Caco-2 (cell line): Measurements from ENCODE around the gene TAPBP. TPM values are rescaled to one million over a fixed set of nuclear protein-coding genes. Genes with fewer than 3 reads are reported as not detected.

ENCODE experiments used
- BruUV-seq: library from RNA; stranded (reverse); fragments of 400-500 nt; replicated peaks from 2 replicates; lab custom pipeline; 2021; lab: Mats Ljungman, UMichigan
- CTCF ChIA-PET: fragments of 300-600 bp; sonication (Branson Sonifier 250); formaldehyde crosslinking; loops from one replicate; lab custom pipeline; 2022; ENCODE audit warnings: antibody characterized with exemption; lab: Charles Lee
- POLR2A ChIA-PET: fragments of 300-600 bp; sonication (Branson Sonifier 250); formaldehyde crosslinking; loops from one replicate; lab custom pipeline; 2022; ENCODE audit warnings: antibody characterized with exemption; lab: Charles Lee
- DNase-seq, 2 experiments: peaks; one replicate each; pipeline versions ENCODE4 v3.0.0 to v3.0.0-alpha.2; 2020 to 2022
- H3K27me3 ChIP-seq: replicated peaks from 2 replicates; pipeline ENCODE4 v1.6.0; 2011; ENCODE audit warnings: low read length; ENCODE audit not compliant: control insufficient read depth, insufficient read depth
- H3K36me3 ChIP-seq: 2 replicates; pipeline ENCODE4 v1.5.1; 2011; ENCODE audit warnings: low read length; ENCODE audit not compliant: control insufficient read depth, insufficient read depth
- H3K4me1 ChIP-seq: fragments of 250-450 bp; sonication (Bioruptor Pico); 2 replicates; pipeline ENCODE4 v1.5.1; 2020; ENCODE audit warnings: mild to moderate bottlenecking
- H3K4me3 ChIP-seq: 2 replicates; pipeline ENCODE4 v1.5.1; 2011; ENCODE audit warnings: low read depth, mild to moderate bottlenecking, control low read depth, low read length
- H3K9me3 ChIP-seq: fragments of 250-450 bp; sonication (Bioruptor Pico); 2 replicates; pipeline ENCODE4 v1.5.1; 2020; ENCODE audit warnings: mild to moderate bottlenecking, moderate library complexity
- H3K27ac Mint-ChIP-seq: one replicate; pipeline ENCODE4 v1.8.0; 2022; ENCODE audit warnings: mixed read lengths; ENCODE audit not compliant: unreplicated experiment
- H3K27me3 Mint-ChIP-seq: one replicate; pipeline ENCODE4 v1.8.0; 2022; ENCODE audit warnings: mixed read lengths; ENCODE audit not compliant: insufficient read depth, unreplicated experiment
- H3K36me3 Mint-ChIP-seq: one replicate; pipeline ENCODE4 v1.8.0; 2022; ENCODE audit warnings: mild to moderate bottlenecking, mixed read lengths; ENCODE audit not compliant: insufficient read depth, unreplicated experiment
- H3K4me1 Mint-ChIP-seq: one replicate; pipeline ENCODE4 v1.8.0; 2022; ENCODE audit warnings: low read depth, mixed read lengths; ENCODE audit not compliant: unreplicated experiment
- H3K4me3 Mint-ChIP-seq: one replicate; pipeline ENCODE4 v1.8.0; 2022; ENCODE audit warnings: mild to moderate bottlenecking, moderate library complexity, mixed read lengths; ENCODE audit not compliant: unreplicated experiment
- H3K9me3 Mint-ChIP-seq: one replicate; pipeline ENCODE4 v1.8.0; 2022; ENCODE audit warnings: mixed read lengths; ENCODE audit not compliant: unreplicated experiment
- intact Hi-C: fragments of 100-400 bp; cut with micrococcal nuclease; formaldehyde crosslinking; loops from one replicate; pipeline ENCODE4 v1.10.0; 2022; ENCODE audit not compliant: unreplicated experiment
- total RNA-seq: library from RNA; stranded (reverse); gene quantifications from 2 replicates; pipeline ENCODE4 v1.2.3, GENCODE V29; 2022
- TF ChIP-seq, protein P1 (sequence below), 2 experiments: fragments of 200-600 bp in 1 of 2; IDR thresholded peaks; 1 replicate in 1 of 2; 2 replicates in 1 of 2; pipeline versions ENCODE4 v1.5.1 to v1.8.0; 2011 to 2022; ENCODE audit warnings: antibody characterized with exemption in 1 of 2, control low read depth in 1 of 2, inconsistent platforms in 1 of 2, low read depth in 1 of 2, low read length in 1 of 2, mild to moderate bottlenecking in 1 of 2, moderate library complexity in 1 of 2; ENCODE audit not compliant: insufficient read depth in 1 of 2, severe bottlenecking in 1 of 2, unreplicated experiment in 1 of 2

TAPBP gene
- total RNA-seq, 1 experiment from 2014 or later = 36.7 TPM

DNA sequence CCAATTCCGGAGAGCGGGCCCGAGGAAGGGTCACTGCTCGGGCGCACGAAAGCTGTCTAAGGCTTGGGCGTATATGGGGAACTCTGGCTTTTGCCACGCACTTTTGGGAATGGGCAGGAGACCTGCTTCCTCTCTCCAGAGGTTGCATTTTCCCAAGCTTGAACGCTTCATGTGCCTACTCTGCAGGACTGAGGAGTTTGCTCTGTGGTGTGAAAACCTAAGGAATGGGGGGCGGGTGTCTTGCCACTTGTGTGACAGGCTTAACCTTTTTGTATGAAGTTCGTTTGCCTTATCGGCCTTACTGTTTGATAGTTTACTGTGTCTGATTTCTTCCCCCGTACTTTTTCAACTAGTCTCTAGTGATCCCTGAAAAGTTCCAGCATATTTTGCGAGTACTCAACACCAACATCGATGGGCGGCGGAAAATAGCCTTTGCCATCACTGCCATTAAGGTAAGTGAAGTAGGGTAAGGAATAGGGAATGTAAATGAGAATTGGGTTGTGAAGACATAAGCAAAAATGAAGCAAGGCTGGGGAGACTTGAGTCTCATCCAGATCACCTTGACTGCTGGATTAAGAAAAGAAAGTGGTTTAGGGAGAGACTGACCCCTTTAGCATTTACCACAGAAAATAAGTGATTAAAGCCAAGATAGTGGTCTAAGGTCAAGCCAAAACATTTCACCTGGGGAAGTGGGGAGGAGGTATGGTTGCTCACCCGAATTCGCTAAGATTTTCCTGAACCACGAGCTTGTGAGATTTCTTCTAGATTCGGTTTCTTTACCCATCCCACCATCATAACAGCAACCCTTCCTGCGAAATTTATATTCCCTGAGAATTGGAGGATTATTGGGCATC is 41.4 kb downstream of the TAPBP start:
- ChIA-PET POLR2A (interaction anchor here (1.3 to 2.3 kb wide), 6 partner anchors 13 to 301 kb away, joined by 7 to 17 read pairs (median 11); partner anchors contain the start of genes PFDN6, WDR46 and ZBTB22), CTCF (interaction anchor here (0.6 to 1.3 kb wide), 3 partner anchors 45 to 231 kb away, joined by 4 to 21 read pairs (median 4); partner anchors contain the start of genes CUTA and ZBTB22)
- Mint-ChIP-seq H3K27me3 (no peaks in the 10 kb centered on the region), H3K4me3 (peak overlapping the region; percentile 95), H3K9me3 (no peaks in the 10 kb centered on the region), H3K36me3 (peaks cover 63% of the 10 kb centered on the region), H3K27ac (peak overlapping the region; percentile 100), H3K4me1 (peaks cover 24% of the 10 kb centered on the region)
- intact Hi-C loops = no loop called here
- TF ChIP-seq, protein P1, sequence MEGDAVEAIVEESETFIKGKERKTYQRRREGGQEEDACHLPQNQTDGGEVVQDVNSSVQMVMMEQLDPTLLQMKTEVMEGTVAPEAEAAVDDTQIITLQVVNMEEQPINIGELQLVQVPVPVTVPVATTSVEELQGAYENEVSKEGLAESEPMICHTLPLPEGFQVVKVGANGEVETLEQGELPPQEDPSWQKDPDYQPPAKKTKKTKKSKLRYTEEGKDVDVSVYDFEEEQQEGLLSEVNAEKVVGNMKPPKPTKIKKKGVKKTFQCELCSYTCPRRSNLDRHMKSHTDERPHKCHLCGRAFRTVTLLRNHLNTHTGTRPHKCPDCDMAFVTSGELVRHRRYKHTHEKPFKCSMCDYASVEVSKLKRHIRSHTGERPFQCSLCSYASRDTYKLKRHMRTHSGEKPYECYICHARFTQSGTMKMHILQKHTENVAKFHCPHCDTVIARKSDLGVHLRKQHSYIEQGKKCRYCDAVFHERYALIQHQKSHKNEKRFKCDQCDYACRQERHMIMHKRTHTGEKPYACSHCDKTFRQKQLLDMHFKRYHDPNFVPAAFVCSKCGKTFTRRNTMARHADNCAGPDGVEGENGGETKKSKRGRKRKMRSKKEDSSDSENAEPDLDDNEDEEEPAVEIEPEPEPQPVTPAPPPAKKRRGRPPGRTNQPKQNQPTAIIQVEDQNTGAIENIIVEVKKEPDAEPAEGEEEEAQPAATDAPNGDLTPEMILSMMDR (IDR thresholded peaks at IDR 0.05; ENCODE audit: insufficient read depth in 1 of 2, low read depth in 1 of 2, low read length in 1 of 2, severe bottlenecking in 1 of 2, unreplicated experiment in 1 of 2) = no peak
- BruUV-seq = TSS peak; percentile 70
- Histone ChIP-seq H3K9me3 (no peaks in the 10 kb centered on the region), H3K4me3 (peak overlapping the region; percentile 56), H3K27me3 (no peaks in the 10 kb centered on the region), H3K36me3 (peaks cover 9% of the 10 kb centered on the region), H3K4me1 (peaks cover 18% of the 10 kb centered on the region)
- no peak for DNase-seq

DNA sequence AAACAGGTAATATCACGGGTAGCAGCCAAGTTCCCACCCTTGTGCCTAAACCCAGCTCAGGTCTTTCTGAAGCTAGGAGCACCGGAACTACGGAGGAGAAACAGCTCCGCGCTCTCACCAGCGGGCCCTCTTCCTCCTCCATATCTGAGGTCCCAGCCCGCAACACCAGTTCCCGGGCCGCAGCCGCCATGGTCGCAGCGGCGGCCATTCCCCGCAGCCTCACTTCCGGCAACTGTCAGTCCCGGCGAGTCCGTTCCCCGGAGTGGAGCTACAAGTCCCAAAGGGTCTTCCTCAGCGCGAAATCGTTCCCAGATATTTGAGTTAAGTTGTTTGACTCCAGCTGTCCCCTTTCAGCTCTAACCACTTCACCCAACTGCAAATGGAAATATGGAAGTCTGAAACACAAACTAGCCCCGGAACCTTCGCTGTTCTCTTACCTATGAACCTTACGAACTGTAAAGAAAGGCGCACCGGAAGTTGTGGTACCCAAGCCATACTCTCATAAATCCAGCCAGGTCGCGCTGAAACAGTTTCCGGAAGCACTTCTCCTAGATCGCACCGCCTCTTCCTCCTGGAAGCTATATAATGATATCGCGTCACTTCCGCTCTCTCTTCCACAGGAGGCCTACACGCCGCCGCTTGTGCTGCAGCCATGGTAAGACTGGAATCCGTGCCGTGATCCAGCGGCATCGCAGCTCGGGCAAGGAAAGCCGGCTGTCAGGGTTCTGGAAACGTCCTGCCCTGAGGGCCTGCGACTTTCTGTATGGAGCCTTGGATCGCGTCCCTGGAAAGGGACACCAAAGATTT is 42.2 kb downstream of the TAPBP start, which contains the start of the genes RPS18 and VPS52:
RPS18 (plus strand) TSS at position 608 of the 807 bp plus-strand sequence; CDS start at position 653, 45 bp downstream.
VPS52 (minus strand) TSS at position 409 of the 807 bp plus-strand sequence; CDS start at position 208, 201 bp downstream.
- intact Hi-C loops = loop anchor here (1.0 kb wide), 1 partner anchor 22 kb away; no protein-coding TSS in a partner anchor
- Mint-ChIP-seq H3K9me3 (no peaks in the 10 kb centered on the region), H3K36me3 (peaks cover 55% of the 10 kb centered on the region), H3K27ac (peak within 1 kb of the TSS; percentile 100), H3K27me3 (no peaks in the 10 kb centered on the region), H3K4me3 (peak within 1 kb of the TSS; percentile 95), H3K4me1 (peaks cover 24% of the 10 kb centered on the region)
- ChIA-PET POLR2A (interaction anchor here (0.6 to 2.3 kb wide), 11 partner anchors 12 to 300 kb away, joined by 3 to 17 read pairs (median 7); partner anchors contain the start of genes CUTA, PFDN6, WDR46 and ZBTB22), CTCF (interaction anchor here (0.6 to 1.3 kb wide), 6 partner anchors 22 to 232 kb away, joined by 3 to 21 read pairs (median 4); partner anchors contain the start of genes CUTA, RGL2 and ZBTB22)
- TSS peak; percentile 83 for BruUV-seq
- Histone ChIP-seq H3K36me3 (peaks cover 9% of the 10 kb centered on the region), H3K27me3 (no peaks in the 10 kb centered on the region), H3K4me3 (peak within 1 kb of the TSS; percentile 56), H3K9me3 (no peaks in the 10 kb centered on the region), H3K4me1 (peaks cover 18% of the 10 kb centered on the region)
- TF ChIP-seq, protein P1 (IDR thresholded peaks at IDR 0.05; ENCODE audit: insufficient read depth in 1 of 2, low read depth in 1 of 2, low read length in 1 of 2, severe bottlenecking in 1 of 2, unreplicated experiment in 1 of 2) = no peak
- peak; percentile 93 to 97 for DNase-seq
